Activated CD4-positive, alpha-beta T cell treated with anti-CD3 and anti-CD28 coated beads for 36 hours (primary cell): Measurements from ENCODE around the gene ARRDC1. TPM values are rescaled to one million over a fixed set of nuclear protein-coding genes. Genes with fewer than 3 reads are reported as not detected.
A peak's percentile ranks its signal among the peaks of the same experiment; 100 is the strongest.
"Not testable (repeated sequence)": the region's sequence is repeated elsewhere in the genome, so short reads cannot be mapped to it uniquely, and the experiment has no call there.

Experiments used
- ATAC-seq: fragments of 200-7000 bp; cut with Tn5 transposase; one replicate; pipeline ENCODE4 v1.10.0; 2021; ENCODE audit warnings: mild to moderate bottlenecking, moderate library complexity
- CTCF ChIA-PET: fragments of 350-600 bp; sonication (Branson Sonifier 250); formaldehyde crosslinking; loops from one replicate; lab custom pipeline; 2021; ENCODE audit warnings: antibody characterized with exemption; lab: Charles Lee
- POLR2A ChIA-PET: fragments of 350-600 bp; sonication (Branson Sonifier 250); formaldehyde crosslinking; loops from one replicate; lab custom pipeline; 2021; ENCODE audit warnings: antibody characterized with exemption, inconsistent platforms; lab: Charles Lee
- DNase-seq: peaks from one replicate; pipeline ENCODE4 v3.0.0-alpha.2; 2020
- H3K27ac Mint-ChIP-seq: one replicate; pipeline ENCODE4 v1.8.0; 2021; ENCODE audit warnings: mixed read lengths
- H3K27me3 Mint-ChIP-seq: one replicate; pipeline ENCODE4 v1.8.0; 2021; ENCODE audit warnings: mixed read lengths
- H3K36me3 Mint-ChIP-seq: one replicate; pipeline ENCODE4 v1.8.0; 2021; ENCODE audit warnings: low read depth, mixed read lengths
- H3K4me1 Mint-ChIP-seq: one replicate; pipeline ENCODE4 v1.8.0; 2021; ENCODE audit warnings: mixed read lengths
- H3K4me3 Mint-ChIP-seq: one replicate; pipeline ENCODE4 v1.8.0; 2021; ENCODE audit warnings: mild to moderate bottlenecking, moderate library complexity, mixed read lengths
- H3K9me3 Mint-ChIP-seq: one replicate; pipeline ENCODE4 v1.8.0; 2021; ENCODE audit warnings: low read depth, mixed read lengths
- intact Hi-C, 2 experiments: fragments of 100-400 bp; cut with DNase I in 1 of 2; cut with micrococcal nuclease in 1 of 2; formaldehyde crosslinking; loops; one replicate each; pipeline versions ENCODE4 v1.14.2 to v1.15.1; 2022 to 2024; cut with DNase I, micrococcal nuclease
- total RNA-seq, 2 experiments: library from RNA; stranded (reverse); gene quantifications; one replicate each; pipeline ENCODE4 v1.2.3, GENCODE V29; 2021

The ARRDC1 gene
- total RNA-seq, 2 experiments from 2014 or later, result 32.4 to 41.6 TPM

DNA sequence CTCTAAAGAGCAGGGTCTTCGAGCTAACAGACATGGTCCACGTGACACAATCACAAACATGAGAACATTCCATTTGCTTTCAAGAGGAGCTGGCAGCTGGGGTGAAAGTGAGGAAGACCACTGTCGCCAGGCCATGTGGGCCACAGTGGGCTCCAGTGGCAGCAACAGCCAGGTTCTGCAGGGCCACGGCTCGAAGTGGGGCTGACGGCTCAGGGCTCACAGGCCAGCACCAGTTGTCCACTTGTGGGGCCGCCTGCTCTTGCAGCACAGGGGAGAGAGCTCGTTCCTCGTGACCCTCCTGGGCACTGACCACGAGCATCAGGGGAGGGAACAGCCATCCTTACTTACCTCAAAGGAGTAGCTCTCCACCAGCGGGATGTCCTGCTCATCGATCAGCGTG lies 17.2 kb upstream of the ARRDC1 start:
- ChIA-PET POLR2A (interaction anchor here (0.8 kb wide), 1 partner anchor 8 kb away, joined by 4 read pairs; no protein-coding TSS in a partner anchor), CTCF (interaction anchor here (0.5 to 2.7 kb wide), 5 partner anchors 10 to 200 kb away, joined by 3 to 12 read pairs (median 3); partner anchors contain the start of gene DPH7)
- ATAC-seq (no peak), DNase-seq (no peak)
- no peaks in the 10 kb centered on the region for H3K9me3 Mint-ChIP-seq
- intact Hi-C loops, result no loop called here
- H3K4me1 Mint-ChIP-seq, result peaks cover 17% of the 10 kb centered on the region
- H3K36me3 Mint-ChIP-seq, result peaks cover 36% of the 10 kb centered on the region
- H3K27ac Mint-ChIP-seq, result no peak overlapping the region
- H3K4me3 Mint-ChIP-seq, result peak overlapping the region; percentile 80
- no peaks in the 10 kb centered on the region for H3K27me3 Mint-ChIP-seq

DNA sequence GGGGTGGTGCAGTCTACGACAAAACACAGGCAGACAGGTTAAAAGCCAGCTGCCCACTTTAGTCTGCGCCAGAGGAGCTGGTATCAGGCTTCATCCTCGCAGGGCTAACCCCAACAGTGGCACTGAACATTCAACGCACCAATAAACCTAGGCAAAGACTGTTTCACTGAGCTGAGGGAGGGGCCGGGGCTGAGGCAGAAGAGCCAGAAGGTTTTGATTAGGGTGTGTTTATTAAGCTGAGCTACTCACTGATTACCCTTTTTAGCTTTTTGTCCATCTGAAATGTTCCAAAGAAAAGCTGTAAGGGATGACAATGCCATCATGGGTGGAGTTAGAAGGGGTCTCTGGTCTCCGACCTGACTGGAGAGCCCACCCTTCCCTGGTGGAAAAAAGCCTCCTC lies 16.6 kb upstream of the ARRDC1 start:
- intact Hi-C loops, result no loop called here
- peak overlapping the region; percentile 80 for H3K4me3 Mint-ChIP-seq
- DNase-seq, result no peak
- ChIA-PET POLR2A (interaction anchor here (0.8 kb wide), 1 partner anchor 9 kb away, joined by 4 read pairs; no protein-coding TSS in a partner anchor), CTCF (interaction anchor here (0.5 to 2.7 kb wide), 4 partner anchors 10 to 141 kb away, joined by 3 to 12 read pairs (median 4); partner anchors contain the start of gene DPH7)
- H3K27ac Mint-ChIP-seq, result no peak overlapping the region
- no peaks in the 10 kb centered on the region for H3K9me3 Mint-ChIP-seq
- H3K27me3 Mint-ChIP-seq, result no peaks in the 10 kb centered on the region
- H3K4me1 Mint-ChIP-seq, result peaks cover 17% of the 10 kb centered on the region
- ATAC-seq, result no peak
- H3K36me3 Mint-ChIP-seq, result peaks cover 31% of the 10 kb centered on the region

DNA sequence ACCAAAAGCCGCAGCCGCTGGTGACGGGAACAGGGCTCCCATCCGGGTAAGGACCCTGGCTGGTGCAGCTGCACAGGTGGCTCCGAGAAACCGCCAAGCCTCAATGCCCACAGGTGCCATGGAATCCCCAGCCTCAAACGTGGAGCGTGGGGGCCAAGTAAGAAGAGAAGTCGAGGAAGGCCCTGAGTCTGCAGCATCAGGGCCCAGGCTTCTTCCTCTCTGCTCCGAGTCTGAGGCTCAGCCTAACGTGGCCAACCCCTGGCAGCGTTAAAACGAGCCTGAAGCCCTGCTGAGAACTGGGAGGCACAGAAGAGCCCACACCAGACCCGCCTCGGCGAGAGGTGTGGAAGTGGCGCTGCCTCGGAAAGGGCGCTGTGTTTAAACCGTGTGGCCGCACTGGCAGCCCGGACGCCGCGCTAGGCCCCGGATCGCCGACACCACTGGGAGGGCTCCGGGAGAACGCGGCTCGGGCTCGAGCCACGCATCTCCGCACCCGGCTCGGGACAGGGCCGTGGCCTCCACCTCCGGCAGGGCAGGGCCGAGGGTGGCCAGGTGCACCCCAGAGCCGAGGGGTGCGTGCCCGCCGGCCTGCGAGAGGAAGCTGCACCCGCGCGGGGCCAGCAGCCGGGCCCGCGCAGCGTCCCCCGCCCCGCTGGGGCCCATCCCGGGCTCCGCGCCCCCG lies 15.9 kb upstream of the ARRDC1 start:
- peak overlapping the region; percentile 80 for H3K4me3 Mint-ChIP-seq
- H3K9me3 Mint-ChIP-seq, result no peaks in the 10 kb centered on the region
- H3K27ac Mint-ChIP-seq, result peak overlapping the region; percentile 73
- intact Hi-C loops, result loop anchor here (1.0 to 2.0 kb wide), 7 partner anchors 11 to 166 kb away; partner anchors contain the start of genes ARRDC1 (in 2 of the 2), DPH7 (in 1 of the 2), EHMT1 (in 1 of the 2) and EXD3 (in 1 of the 2)
- H3K36me3 Mint-ChIP-seq, result peaks cover 29% of the 10 kb centered on the region
- H3K27me3 Mint-ChIP-seq, result no peaks in the 10 kb centered on the region
- DNase-seq (peak; percentile 31), ATAC-seq (peak; percentile 4)
- ChIA-PET POLR2A (interaction anchor here (1.3 kb wide), 1 partner anchor 37 kb away, joined by 5 read pairs; no protein-coding TSS in a partner anchor), CTCF (interaction anchor here (1.1 to 2.7 kb wide), 2 partner anchors 11 to 140 kb away, joined by 5 to 12 read pairs; partner anchors contain the start of gene DPH7)
- H3K4me1 Mint-ChIP-seq, result peaks cover 17% of the 10 kb centered on the region

DNA sequence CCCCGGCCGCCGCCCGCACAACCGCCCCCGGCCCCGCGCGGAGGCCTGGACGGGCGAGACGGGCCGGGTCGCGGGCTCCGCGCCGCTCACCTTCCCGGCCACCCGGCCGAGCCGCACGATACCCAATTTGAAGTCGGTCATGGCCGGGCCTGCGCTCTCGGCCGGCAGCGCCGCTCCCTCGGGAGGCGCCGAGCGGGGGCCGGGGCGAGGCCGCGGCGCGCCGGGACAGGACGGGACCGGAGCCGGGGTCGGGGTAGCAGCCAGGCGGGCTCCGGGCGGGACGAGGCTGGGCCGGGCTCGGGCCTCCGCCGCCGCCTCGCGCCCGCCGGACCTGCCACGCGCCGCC lies 15.4 kb upstream of the ARRDC1 start:
- Mint-ChIP-seq H3K36me3 (peaks cover 26% of the 10 kb centered on the region), H3K9me3 (no peaks in the 10 kb centered on the region), H3K27me3 (no peaks in the 10 kb centered on the region), H3K4me3 (no peak overlapping the region), H3K4me1 (peaks cover 17% of the 10 kb centered on the region), H3K27ac (no peak overlapping the region)
- ATAC-seq, result peak; percentile 22
- ChIA-PET CTCF (interaction anchor here (2.0 kb wide), 1 partner anchor 11 kb away, joined by 6 read pairs; the partner anchor contains the start of gene DPH7), POLR2A (interaction anchor here (1.3 to 1.6 kb wide), 2 partner anchors 15 to 38 kb away, joined by 4 to 5 read pairs; partner anchors contain the start of gene ARRDC1)
- intact Hi-C loops, result loop anchor here (1.0 to 2.0 kb wide), 7 partner anchors 12 to 167 kb away; partner anchors contain the start of genes ARRDC1 (in 2 of the 2), DPH7 (in 1 of the 2), EHMT1 (in 1 of the 2) and EXD3 (in 1 of the 2)
- no peak for DNase-seq

DNA sequence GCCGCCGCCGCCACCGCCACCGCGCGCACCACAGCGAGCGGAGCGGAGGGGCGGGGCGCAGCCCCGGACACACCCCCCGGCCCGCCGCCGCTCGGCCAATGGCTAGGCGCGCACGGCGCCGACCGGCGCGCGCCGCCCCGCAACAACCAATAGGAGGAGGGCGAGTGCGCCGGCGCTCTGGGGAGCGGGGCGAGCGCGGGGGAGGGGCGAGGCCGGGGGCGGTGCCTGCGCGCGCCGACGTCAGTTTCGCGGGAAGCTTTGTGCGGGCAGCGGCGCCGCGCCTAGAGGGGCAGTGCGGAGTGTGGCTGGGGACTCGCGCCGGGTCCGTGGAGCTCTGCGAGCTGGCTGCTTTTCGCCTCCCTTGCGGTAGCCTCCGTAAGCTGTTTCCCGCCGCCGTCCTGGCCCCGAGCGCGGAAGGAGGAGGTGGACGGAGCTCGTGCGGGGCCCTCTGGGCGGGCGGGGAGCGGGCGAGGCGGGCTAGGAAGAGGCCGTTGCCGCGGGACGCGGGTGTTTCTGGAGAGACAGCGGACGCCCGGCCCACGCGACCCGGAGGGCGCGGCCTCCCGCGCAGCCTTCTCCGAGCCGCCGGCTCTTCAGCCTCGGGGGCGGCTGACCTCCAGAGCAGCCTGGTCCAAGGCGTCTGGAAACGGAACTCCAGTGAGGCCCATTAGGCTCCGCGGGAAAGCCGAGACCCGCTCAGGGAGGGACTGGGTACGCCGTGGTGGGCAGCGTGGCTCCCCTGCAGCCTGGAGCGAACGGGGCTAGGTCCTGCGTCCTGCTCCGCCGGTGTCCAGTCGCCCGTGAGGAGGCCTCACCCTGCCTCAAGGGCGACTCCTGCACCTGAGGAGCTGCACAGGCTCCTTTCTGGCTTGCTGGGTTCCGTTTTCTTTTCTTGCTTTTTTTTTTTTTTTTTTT lies 14.8 kb upstream of the ARRDC1 start, which contains the start of gene ZMYND19:
ZMYND19 (minus strand) TSS at position 44 of the 915 bp plus-strand sequence. CDS start 249 bp downstream, outside the sequence.
- ATAC-seq (peak; percentile 97), DNase-seq (peak; percentile 94)
- POLR2A ChIA-PET, result interaction anchor here (0.7 to 1.6 kb wide), 3 partner anchors 15 to 432 kb away, joined by 3 to 5 read pairs (median 4); partner anchors contain the start of gene ARRDC1
- CTCF ChIA-PET, result interaction anchor here (0.5 to 2.0 kb wide), 2 partner anchors 11 to 283 kb away, joined by 3 to 6 read pairs; partner anchors contain the start of gene DPH7
- no peaks in the 10 kb centered on the region for H3K9me3 Mint-ChIP-seq
- peak within 1 kb of the TSS; percentile 87 for H3K4me3 Mint-ChIP-seq
- peaks cover 17% of the 10 kb centered on the region for H3K4me1 Mint-ChIP-seq
- H3K36me3 Mint-ChIP-seq, result peaks cover 26% of the 10 kb centered on the region
- intact Hi-C loops, result loop anchor here (1.0 to 2.0 kb wide), 7 partner anchors 12 to 167 kb away; partner anchors contain the start of genes ARRDC1 (in 2 of the 2), DPH7 (in 1 of the 2), EHMT1 (in 1 of the 2) and EXD3 (in 1 of the 2)
- peak within 1 kb of the TSS; percentile 95 for H3K27ac Mint-ChIP-seq
- H3K27me3 Mint-ChIP-seq, result no peaks in the 10 kb centered on the region

DNA sequence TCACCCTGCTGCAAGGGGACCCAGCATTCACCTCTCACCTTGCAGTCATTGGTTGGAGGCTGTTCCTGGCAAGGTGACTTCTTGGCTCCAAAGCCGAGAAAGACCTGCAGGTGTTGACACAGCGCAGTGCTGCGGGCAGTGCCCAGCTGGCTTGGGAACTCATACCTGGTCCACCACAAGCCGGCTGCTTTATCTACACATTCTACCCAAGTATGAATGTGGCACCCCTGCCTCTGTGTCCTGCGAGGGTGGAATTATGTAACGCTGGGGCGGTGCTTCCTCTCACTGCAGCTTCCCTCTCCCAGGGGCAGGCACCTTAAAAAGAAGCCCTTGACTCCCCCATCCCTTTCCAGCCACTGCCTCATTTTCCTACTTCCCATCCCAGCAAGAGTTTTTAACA lies 12.7 kb upstream of the ARRDC1 start:
- DNase-seq (no peak), ATAC-seq (no peak)
- peaks cover 15% of the 10 kb centered on the region for H3K4me1 Mint-ChIP-seq
- peaks cover 8% of the 10 kb centered on the region for H3K36me3 Mint-ChIP-seq
- ChIA-PET POLR2A (interaction anchor here (0.6 kb wide), 1 partner anchor 14 kb away, joined by 4 read pairs; no protein-coding TSS in a partner anchor), CTCF (interaction anchor here (0.7 kb wide), 1 partner anchor 51 kb away, joined by 3 read pairs; no protein-coding TSS in a partner anchor)
- no peak overlapping the region for H3K27ac Mint-ChIP-seq
- H3K9me3 Mint-ChIP-seq, result no peaks in the 10 kb centered on the region
- intact Hi-C loops, result no loop called here
- H3K4me3 Mint-ChIP-seq, result no peak overlapping the region
- H3K27me3 Mint-ChIP-seq, result no peaks in the 10 kb centered on the region

DNA sequence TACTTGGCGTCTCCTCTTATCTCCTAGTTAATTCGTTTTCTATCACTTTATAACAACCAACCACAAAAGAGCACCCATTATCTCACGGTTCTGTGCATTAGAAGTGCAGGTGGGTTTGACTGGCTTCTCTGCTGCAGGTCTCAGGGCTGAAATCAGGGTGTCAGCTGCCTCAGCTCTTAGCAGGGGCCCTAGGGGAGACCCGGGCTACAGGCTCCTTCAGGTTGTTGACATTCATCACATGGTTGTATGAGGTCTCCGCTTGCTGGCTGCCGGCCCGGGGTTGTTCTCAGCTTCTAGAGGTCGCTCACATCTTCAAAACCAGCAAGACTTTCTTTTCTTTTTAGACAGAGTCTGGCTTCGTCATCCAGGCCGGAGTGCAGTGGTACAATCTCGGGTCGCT lies 12.3 kb upstream of the ARRDC1 start:
- CTCF ChIA-PET, result interaction anchor here (0.7 kb wide), 2 partner anchors 51 to 803 kb away, joined by 3 read pairs; partner anchors contain the start of gene TMEM141
- Mint-ChIP-seq H3K4me1 (peaks cover 11% of the 10 kb centered on the region), H3K27me3 (no peaks in the 10 kb centered on the region), H3K36me3 (peaks cover 4% of the 10 kb centered on the region), H3K4me3 (no peak overlapping the region), H3K9me3 (no peaks in the 10 kb centered on the region), H3K27ac (no peak overlapping the region)
- ATAC-seq, result no peak
- intact Hi-C loops, result no loop called here
- POLR2A ChIA-PET, result no interaction called here
- no peak for DNase-seq

DNA sequence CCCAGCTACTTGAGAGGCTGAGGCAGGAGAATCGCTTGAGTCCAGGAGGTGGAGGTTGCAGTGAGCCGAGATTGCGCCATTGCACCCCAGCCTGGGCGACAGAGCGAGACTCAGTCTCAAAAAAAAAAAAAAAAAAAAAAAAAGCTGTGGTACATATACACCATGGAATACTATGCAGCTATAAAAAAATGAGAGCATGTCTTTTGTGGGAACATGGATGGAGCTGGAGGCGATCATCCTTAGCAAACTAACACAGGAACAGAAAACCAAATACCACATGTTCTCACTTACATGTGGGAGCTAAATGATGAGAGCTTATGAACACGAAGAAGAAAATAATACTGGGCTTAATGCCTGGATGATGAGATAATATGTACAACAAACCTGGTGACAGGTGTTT lies 8.9 kb upstream of the ARRDC1 start:
- H3K4me1 Mint-ChIP-seq, intact Hi-C loops, DNase-seq, POLR2A ChIA-PET, H3K9me3 Mint-ChIP-seq, ATAC-seq, CTCF ChIA-PET, H3K4me3 Mint-ChIP-seq, H3K27me3 Mint-ChIP-seq, H3K27ac Mint-ChIP-seq, H3K36me3 Mint-ChIP-seq: not testable (repeated sequence)

DNA sequence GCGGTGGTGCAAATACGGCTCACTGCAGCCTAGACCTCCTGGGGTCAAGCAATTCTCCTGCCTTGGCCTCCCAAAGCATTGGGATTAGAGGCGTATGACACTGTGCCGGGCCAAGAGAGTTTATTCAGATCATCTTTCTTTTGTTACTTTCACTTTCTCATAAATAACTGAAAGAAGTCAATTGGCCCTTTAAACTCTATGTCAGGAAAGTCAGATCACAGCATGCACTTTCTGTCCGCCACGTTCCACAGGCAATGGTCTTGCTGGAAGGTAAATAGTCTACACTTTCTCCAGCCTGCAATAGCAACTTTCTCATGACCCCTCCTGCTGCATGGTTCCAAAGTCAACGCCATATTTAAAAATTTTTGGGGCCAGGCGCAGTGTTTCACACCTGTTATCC lies 6.5 kb upstream of the ARRDC1 start:
- no peaks in the 10 kb centered on the region for H3K36me3 Mint-ChIP-seq
- no peaks in the 10 kb centered on the region for H3K9me3 Mint-ChIP-seq
- no peak overlapping the region for H3K4me3 Mint-ChIP-seq
- ChIA-PET CTCF (no interaction called here), POLR2A (no interaction called here)
- peaks cover 8% of the 10 kb centered on the region for H3K4me1 Mint-ChIP-seq
- H3K27me3 Mint-ChIP-seq, result no peaks in the 10 kb centered on the region
- H3K27ac Mint-ChIP-seq, result no peak overlapping the region
- intact Hi-C loops, result no loop called here
- no peak for ATAC-seq
- no peak for DNase-seq

DNA sequence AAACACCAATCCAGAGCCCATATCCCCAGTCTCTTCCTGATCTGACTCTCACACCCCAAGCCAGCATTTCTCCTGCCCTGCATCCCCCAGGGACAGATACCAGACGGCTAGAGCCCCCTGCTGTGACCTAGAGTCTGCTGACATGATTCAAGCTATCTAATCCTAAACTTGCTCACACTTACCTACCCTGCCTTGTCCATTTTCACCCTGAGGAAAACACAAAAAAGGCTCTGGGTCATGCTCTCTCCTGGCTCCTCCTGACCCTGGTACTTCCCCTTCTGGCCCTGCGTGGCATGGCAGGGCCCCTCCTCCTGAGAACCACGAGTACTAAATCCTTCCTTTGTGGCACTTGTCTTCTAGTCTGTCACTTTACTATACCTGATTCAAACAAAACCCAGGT lies 2.8 kb upstream of the ARRDC1 start:
- no peak overlapping the region for H3K4me3 Mint-ChIP-seq
- H3K4me1 Mint-ChIP-seq, result peaks cover 20% of the 10 kb centered on the region
- H3K36me3 Mint-ChIP-seq, result no peaks in the 10 kb centered on the region
- intact Hi-C loops, result no loop called here
- H3K27ac Mint-ChIP-seq, result no peak overlapping the region
- H3K9me3 Mint-ChIP-seq, result no peaks in the 10 kb centered on the region
- CTCF ChIA-PET, result no interaction called here
- H3K27me3 Mint-ChIP-seq, result no peaks in the 10 kb centered on the region
- ATAC-seq (no peak), DNase-seq (no peak)
- POLR2A ChIA-PET, result interaction anchor here (0.6 kb wide), 1 partner anchor 362 kb away, joined by 3 read pairs; the partner anchor contains the start of gene TUBB4B
